ACC112 (cell line): ENCODE data around the gene TATDN3.

Experiments
- H2AFZ ChIP-seq: fragments of 200-600 bp; sonication (generic); one replicate; pipeline ENCODE4 v1.6.0; 2017; ENCODE audit warnings: antibody characterized with exemption, low read length; ENCODE audit not compliant: unreplicated experiment
- H3K27ac ChIP-seq: fragments of 200-600 bp; sonication (generic); 2 replicates; pipeline ENCODE4 v1.5.1; 2014; ENCODE audit warnings: low read depth, mild to moderate bottlenecking, antibody characterized with exemption, low read length, moderate library complexity
- H3K27me3 ChIP-seq: fragments of 200-600 bp; sonication (generic); 2 replicates; pipeline ENCODE4 v1.6.1; 2014; ENCODE audit warnings: mild to moderate bottlenecking, antibody characterized with exemption, low read length, moderate library complexity, mixed read lengths; ENCODE audit not compliant: insufficient read depth
- H3K36me3 ChIP-seq: fragments of 200-600 bp; sonication (generic); 2 replicates; pipeline ENCODE4 v1.6.1; 2016; ENCODE audit warnings: mild to moderate bottlenecking, antibody characterized with exemption, low read length, moderate library complexity, mixed read lengths; ENCODE audit not compliant: insufficient read depth
- H3K4me1 ChIP-seq: fragments of 200-600 bp; sonication (generic); one replicate; pipeline ENCODE4 v1.6.1; 2016; ENCODE audit warnings: low read length, mixed read lengths; ENCODE audit not compliant: insufficient read depth, unreplicated experiment, control insufficient read depth
- H3K4me3 ChIP-seq: fragments of 200-600 bp; sonication (generic); 2 replicates; pipeline ENCODE4 v1.5.1; 2014; ENCODE audit warnings: mild to moderate bottlenecking, low read depth, low read length
- H3K79me2 ChIP-seq: fragments of 200-600 bp; sonication (generic); one replicate; pipeline ENCODE4 v1.6.0; 2016; ENCODE audit warnings: low read length; ENCODE audit not compliant: control insufficient read depth, unreplicated experiment, insufficient read depth

The TATDN3 gene

GRCh38 chr1:212805767-212806166 lies 14.1 kb downstream of the TATDN3 start:
- Histone ChIP-seq H3K27ac (no peak overlapping the region), H3K27me3 (no peaks in the 10 kb centered on the region), H2AFZ (no peak overlapping the region), H3K79me2 (no peaks in the 10 kb centered on the region), H3K4me3 (no peak overlapping the region), H3K36me3 (0 out of 2 replicates have a peak, but pooled peaks cover 3% of the 10 kb centered on the region), H3K4me1 (no peaks in the 10 kb centered on the region)

GRCh38 chr1:212814537-212815334 lies 23.0 kb downstream of the TATDN3 start:
- no peaks in the 10 kb centered on the region for H3K36me3 ChIP-seq
- no peaks in the 10 kb centered on the region for H3K4me1 ChIP-seq
- no peak overlapping the region for H3K27ac ChIP-seq
- no peaks in the 10 kb centered on the region for H3K79me2 ChIP-seq
- no peak overlapping the region for H2AFZ ChIP-seq
- H3K4me3 ChIP-seq: no peak overlapping the region
- no peaks in the 10 kb centered on the region for H3K27me3 ChIP-seq

- Histone ChIP-seq H3K27me3 (no peaks in the 10 kb centered on the region), H3K36me3 (no peaks in the 10 kb centered on the region), H3K27ac (no peak overlapping the region), H3K4me1 (no peaks in the 10 kb centered on the region), H2AFZ (no peak overlapping the region), H3K4me3 (no peak overlapping the region), H3K79me2 (no peaks in the 10 kb centered on the region)
Measured at GRCh38 chr1:212816567-212817278, 25.0 kb downstream of the TATDN3 start.

- no peaks in the 10 kb centered on the region for H3K27me3 ChIP-seq
- H3K4me1 ChIP-seq: no peaks in the 10 kb centered on the region
- H3K36me3 ChIP-seq: no peaks in the 10 kb centered on the region
- no peak overlapping the region for H3K27ac ChIP-seq
- no peak overlapping the region for H2AFZ ChIP-seq
- H3K79me2 ChIP-seq: no peaks in the 10 kb centered on the region
- H3K4me3 ChIP-seq: no peak overlapping the region
Measured at GRCh38 chr1:212819726-212820125, 28.0 kb downstream of the TATDN3 start.

- Histone ChIP-seq H3K36me3 (no peaks in the 10 kb centered on the region), H2AFZ (no peak overlapping the region), H3K79me2 (no peaks in the 10 kb centered on the region), H3K27ac (no peak overlapping the region), H3K4me3 (no peak overlapping the region), H3K27me3 (no peaks in the 10 kb centered on the region), H3K4me1 (no peaks in the 10 kb centered on the region)
Measured at GRCh38 chr1:212820969-212821368, 29.3 kb downstream of the TATDN3 start.

- Histone ChIP-seq H3K4me1 (no peaks in the 10 kb centered on the region), H2AFZ (no peak overlapping the region), H3K27me3 (no peaks in the 10 kb centered on the region), H3K27ac (no peak overlapping the region), H3K4me3 (no peak overlapping the region), H3K36me3 (no peaks in the 10 kb centered on the region), H3K79me2 (no peaks in the 10 kb centered on the region)
Measured at GRCh38 chr1:212822956-212823355, 31.3 kb downstream of the TATDN3 start.

- no peak overlapping the region for H3K4me3 ChIP-seq
- H3K27ac ChIP-seq: no peak overlapping the region
- H2AFZ ChIP-seq: no peak overlapping the region
Measured at GRCh38 chr1:212824201-212824600, 32.5 kb downstream of the TATDN3 start.

GRCh38 chr1:212825798-212826452 lies 34.2 kb downstream of the TATDN3 start:
- H3K79me2 ChIP-seq: no peaks in the 10 kb centered on the region
- H3K4me3 ChIP-seq: no peak overlapping the region
- no peaks in the 10 kb centered on the region for H3K4me1 ChIP-seq
- H3K27me3 ChIP-seq: no peaks in the 10 kb centered on the region
- no peak overlapping the region for H3K27ac ChIP-seq
- no peak overlapping the region for H2AFZ ChIP-seq
- no peaks in the 10 kb centered on the region for H3K36me3 ChIP-seq

More at GRCh38 chr1:212824201-212824600, 32.5 kb downstream of the TATDN3 start:
- Histone ChIP-seq H3K4me1 (no peaks in the 10 kb centered on the region), H3K36me3 (no peaks in the 10 kb centered on the region), H3K79me2 (no peaks in the 10 kb centered on the region), H3K27me3 (no peaks in the 10 kb centered on the region)

GRCh38 chr1:212827171-212827776 lies 35.6 kb downstream of the TATDN3 start:
- Histone ChIP-seq H3K27me3 (no peaks in the 10 kb centered on the region), H3K36me3 (no peaks in the 10 kb centered on the region), H2AFZ (no peak overlapping the region), H3K4me1 (no peaks in the 10 kb centered on the region), H3K27ac (no peak overlapping the region), H3K4me3 (no peak overlapping the region), H3K79me2 (no peaks in the 10 kb centered on the region)

GRCh38 chr1:212827831-212828278 lies 36.2 kb downstream of the TATDN3 start:
- H2AFZ ChIP-seq: no peak overlapping the region
- no peaks in the 10 kb centered on the region for H3K4me1 ChIP-seq
- no peak overlapping the region for H3K27ac ChIP-seq
- H3K27me3 ChIP-seq: no peaks in the 10 kb centered on the region
- H3K79me2 ChIP-seq: no peaks in the 10 kb centered on the region
- H3K36me3 ChIP-seq: no peaks in the 10 kb centered on the region
- no peak overlapping the region for H3K4me3 ChIP-seq
